Mammary epithelial cell (primary cell): ENCODE results near the gene CROCC.

Experiments used
- EZH2 ChIP-seq: IDR thresholded peaks from 2 replicates; pipeline ENCODE4 v1.6.1; 2012; ENCODE audit warnings: low read length, inconsistent platforms, borderline replicate concordance
- TF ChIP-seq, protein P1 (sequence below), 2 donors: IDR thresholded peaks in 1 of 2; conservative IDR thresholded peaks in 1 of 2; 2 replicates each; pipeline ENCODE4 v1.5.1; 2011 to 2012; ENCODE audit warnings: inconsistent platforms in 2 of 2, low read length in 2 of 2, mild to moderate bottlenecking in 2 of 2, control low read depth in 1 of 2, low read depth in 1 of 2; ENCODE audit not compliant: insufficient read depth in 1 of 2; ENCODE audit errors: extremely low read depth in 1 of 2

- TF ChIP-seq, protein P1, sequence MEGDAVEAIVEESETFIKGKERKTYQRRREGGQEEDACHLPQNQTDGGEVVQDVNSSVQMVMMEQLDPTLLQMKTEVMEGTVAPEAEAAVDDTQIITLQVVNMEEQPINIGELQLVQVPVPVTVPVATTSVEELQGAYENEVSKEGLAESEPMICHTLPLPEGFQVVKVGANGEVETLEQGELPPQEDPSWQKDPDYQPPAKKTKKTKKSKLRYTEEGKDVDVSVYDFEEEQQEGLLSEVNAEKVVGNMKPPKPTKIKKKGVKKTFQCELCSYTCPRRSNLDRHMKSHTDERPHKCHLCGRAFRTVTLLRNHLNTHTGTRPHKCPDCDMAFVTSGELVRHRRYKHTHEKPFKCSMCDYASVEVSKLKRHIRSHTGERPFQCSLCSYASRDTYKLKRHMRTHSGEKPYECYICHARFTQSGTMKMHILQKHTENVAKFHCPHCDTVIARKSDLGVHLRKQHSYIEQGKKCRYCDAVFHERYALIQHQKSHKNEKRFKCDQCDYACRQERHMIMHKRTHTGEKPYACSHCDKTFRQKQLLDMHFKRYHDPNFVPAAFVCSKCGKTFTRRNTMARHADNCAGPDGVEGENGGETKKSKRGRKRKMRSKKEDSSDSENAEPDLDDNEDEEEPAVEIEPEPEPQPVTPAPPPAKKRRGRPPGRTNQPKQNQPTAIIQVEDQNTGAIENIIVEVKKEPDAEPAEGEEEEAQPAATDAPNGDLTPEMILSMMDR (conservative IDR thresholded peaks at IDR 0.05 in 1 of 2, IDR thresholded peaks at IDR 0.05 in 1 of 2; ENCODE audit: extremely low read depth in 1 of 2, insufficient read depth in 1 of 2, low read depth in 1 of 2, low read length in 2 of 2): no peak
- no peak for TF ChIP-seq EZH2
Measured at GRCh38 chr1:16991571-16991970, 69.8 kb downstream of the CROCC start.
